K562 (cell line): Measurements from ENCODE around the gene NPAP1.

ENCODE experiments used
- CEBPB ChIP-seq: fragments of 450-650 bp; IDR thresholded peaks from 2 replicates; pipeline ENCODE4 v1.6.1; 2016; ENCODE audit warnings: missing genetic modification characterization, missing compliant biosample characterization
- SP1 ChIP-seq: sonication (generic); formaldehyde crosslinking; IDR thresholded peaks from 2 replicates; pipeline ENCODE4 v1.8.1; 2022; ENCODE audit warnings: mild to moderate bottlenecking, missing genetic modification reagents

GRCh38 chr15:24696842-24697241 is 21.3 kb downstream of the NPAP1 start:
- TF ChIP-seq CEBPB (tag), result no peak
- no peak for TF ChIP-seq SP1 (CRISPR knock-in tag)
